GM12864 (cell line): ENCODE data around the gene DOK6.

ENCODE experiments used
- DNase-seq: peaks from one replicate; pipeline ENCODE4 v3.0.0-alpha.2; 2011; ENCODE audit warnings: low read depth
- H3K4me3 ChIP-seq: 2 replicates; pipeline ENCODE4 v1.5.1; 2011; ENCODE audit warnings: mild to moderate bottlenecking, low read depth, low read length, control low read depth
- TF ChIP-seq, protein P1 (sequence below): IDR thresholded peaks from 2 replicates; pipeline ENCODE4 v1.5.1; 2011; ENCODE audit warnings: low read depth, mild to moderate bottlenecking, moderate library complexity, low read length, control low read depth, inconsistent platforms; ENCODE audit errors: missing control alignments

DOK6 gene

DNA sequence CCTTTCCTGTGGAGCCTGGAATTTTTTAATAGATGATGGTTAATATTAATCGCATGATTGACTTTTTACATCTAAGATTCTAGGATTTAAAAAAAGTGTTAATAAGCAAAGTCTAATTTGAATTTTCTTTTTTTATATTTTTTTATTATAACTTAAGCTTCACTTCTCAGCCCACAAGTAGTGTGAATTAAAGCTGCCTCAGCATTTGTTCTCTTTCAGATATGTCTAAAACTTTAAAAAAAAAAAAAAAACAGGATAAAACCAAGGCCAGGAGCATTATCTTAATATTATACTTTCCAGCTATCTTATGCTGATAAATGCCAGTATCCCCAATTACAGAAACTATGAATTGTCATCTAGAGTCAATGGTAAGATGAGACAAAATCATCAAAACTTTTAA is 437.3 kb downstream of the DOK6 start:
- DNase-seq: no peak
- TF ChIP-seq, protein P1, sequence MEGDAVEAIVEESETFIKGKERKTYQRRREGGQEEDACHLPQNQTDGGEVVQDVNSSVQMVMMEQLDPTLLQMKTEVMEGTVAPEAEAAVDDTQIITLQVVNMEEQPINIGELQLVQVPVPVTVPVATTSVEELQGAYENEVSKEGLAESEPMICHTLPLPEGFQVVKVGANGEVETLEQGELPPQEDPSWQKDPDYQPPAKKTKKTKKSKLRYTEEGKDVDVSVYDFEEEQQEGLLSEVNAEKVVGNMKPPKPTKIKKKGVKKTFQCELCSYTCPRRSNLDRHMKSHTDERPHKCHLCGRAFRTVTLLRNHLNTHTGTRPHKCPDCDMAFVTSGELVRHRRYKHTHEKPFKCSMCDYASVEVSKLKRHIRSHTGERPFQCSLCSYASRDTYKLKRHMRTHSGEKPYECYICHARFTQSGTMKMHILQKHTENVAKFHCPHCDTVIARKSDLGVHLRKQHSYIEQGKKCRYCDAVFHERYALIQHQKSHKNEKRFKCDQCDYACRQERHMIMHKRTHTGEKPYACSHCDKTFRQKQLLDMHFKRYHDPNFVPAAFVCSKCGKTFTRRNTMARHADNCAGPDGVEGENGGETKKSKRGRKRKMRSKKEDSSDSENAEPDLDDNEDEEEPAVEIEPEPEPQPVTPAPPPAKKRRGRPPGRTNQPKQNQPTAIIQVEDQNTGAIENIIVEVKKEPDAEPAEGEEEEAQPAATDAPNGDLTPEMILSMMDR: no peak
- no peak overlapping the region for H3K4me3 ChIP-seq

DNA sequence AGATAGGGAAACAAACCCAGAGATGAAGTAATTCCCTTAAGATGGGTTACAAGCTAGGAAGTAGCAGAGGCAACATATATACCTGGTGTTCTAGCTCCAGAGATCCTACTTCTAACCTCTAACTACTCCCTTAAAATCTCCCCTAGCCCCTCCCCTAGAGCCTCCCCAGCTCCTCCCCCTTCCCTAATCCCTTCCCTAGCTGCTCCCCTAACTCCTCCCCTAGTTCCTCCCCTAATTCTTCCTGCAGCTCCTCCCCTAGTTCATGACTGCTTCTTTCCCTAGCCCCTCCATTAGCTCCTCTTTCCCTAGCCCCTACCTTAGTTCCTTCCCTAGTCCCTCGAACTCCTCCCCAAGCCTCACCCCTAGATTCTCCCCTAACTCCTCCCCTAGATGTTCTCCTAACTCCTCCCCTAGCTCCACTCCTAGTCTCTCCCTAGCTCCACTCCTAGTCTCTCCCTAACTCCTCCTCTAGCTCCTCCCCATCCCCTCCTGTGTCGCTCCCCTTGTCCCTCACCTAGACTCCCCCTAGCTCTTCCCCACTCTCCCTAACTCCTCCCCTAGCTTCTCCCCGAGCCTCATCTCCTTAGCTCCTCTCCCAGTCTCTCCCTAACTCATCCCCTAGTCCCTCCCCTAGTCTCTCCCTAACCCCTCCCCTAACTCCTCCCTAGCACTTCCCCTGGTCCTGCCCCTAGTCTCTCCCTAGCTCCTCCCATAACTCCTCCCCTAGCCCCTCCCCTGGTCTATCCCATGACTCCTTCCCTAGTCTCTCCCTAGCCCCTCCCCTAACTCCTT is 438.1 kb downstream of the DOK6 start:
- no peak overlapping the region for H3K4me3 ChIP-seq
- TF ChIP-seq, protein P1: no peak
- peak; percentile 19 for DNase-seq

DNA sequence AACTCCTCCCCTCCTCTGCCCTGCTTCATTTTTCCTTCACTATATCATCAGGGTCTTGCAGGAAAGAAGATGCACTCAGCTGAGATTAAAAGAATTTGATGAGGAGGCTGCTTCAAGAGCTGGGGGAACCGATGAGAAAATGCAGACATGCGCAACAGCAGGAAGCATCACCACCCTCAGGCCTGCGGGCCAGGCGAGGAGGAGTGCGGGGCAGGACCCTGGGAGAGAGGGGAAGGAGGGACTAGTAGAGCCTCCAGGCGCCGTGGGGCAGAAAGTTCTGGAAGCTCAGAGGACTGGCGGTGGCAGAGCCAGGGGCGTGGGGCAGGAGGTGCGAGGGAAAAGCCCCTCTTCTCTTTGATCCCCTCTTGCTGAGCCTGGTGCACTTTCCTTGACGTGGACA is 438.8 kb downstream of the DOK6 start:
- no peak overlapping the region for H3K4me3 ChIP-seq
- no peak for DNase-seq
- TF ChIP-seq, protein P1: no peak

DNA sequence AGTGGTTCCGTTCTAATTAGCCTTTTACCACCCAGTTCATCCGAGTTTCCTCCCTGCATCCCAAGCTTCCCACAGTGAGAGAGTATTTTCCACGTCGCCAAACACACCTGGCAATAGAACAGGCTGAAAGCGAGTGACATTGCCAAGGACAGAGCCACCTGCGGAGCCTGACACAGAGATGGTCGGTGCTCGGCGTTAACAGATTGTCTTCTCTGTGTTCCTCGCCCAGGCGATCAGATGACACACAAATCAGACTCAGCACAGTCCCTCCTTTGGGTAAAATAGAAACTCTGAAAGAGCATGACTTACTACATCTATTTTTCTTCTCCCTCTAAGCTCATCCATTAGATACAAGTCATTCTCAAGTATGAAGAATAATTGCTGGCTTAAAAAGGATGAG is 439.3 kb downstream of the DOK6 start:
- TF ChIP-seq, protein P1: no peak
- DNase-seq: no peak
- no peak overlapping the region for H3K4me3 ChIP-seq

DNA sequence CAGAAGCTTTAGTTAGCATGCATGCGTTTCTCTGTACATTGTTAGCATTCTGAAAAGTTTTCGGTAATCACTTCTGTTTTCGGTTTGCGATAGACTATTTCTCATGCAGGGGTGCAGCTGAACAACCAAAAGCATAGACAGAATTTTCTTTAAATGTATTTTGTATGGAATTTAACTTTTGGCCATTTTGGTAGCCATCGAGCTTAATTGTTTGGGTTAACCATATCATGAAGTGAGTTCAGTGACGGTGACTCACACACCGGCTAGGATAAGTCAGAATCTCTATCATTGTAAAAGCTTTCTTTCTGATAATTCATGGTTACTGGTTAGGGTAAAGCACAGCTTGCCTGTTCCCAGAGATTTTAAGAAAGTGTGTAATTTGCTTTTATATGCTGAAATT is 439.8 kb downstream of the DOK6 start:
- no peak for DNase-seq

DNA sequence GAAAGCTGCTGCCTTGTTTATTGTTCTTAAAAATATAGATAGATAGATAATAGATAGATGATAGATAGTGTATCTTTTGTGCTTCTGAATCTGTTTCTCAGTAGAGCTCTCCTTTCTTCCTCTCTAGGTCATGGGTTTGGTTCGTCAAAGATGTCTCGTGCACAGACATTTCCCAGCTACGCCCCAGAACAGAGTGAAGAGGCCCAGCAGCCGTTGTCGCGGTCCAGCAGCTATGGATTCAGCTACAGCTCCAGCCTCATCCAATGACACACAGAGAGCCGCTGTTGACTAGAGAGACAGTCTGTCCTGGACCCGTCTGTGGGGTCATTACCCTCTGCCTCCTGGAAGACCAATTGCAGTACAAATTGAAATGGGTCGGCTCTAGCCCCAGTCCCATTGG is 440.4 kb downstream of the DOK6 start:
- no peak overlapping the region for H3K4me3 ChIP-seq
- TF ChIP-seq, protein P1: no peak
- no peak for DNase-seq

More for the DNA sequence above, 439.8 kb downstream of the DOK6 start:
- TF ChIP-seq, protein P1: no peak
- no peak overlapping the region for H3K4me3 ChIP-seq

DNA sequence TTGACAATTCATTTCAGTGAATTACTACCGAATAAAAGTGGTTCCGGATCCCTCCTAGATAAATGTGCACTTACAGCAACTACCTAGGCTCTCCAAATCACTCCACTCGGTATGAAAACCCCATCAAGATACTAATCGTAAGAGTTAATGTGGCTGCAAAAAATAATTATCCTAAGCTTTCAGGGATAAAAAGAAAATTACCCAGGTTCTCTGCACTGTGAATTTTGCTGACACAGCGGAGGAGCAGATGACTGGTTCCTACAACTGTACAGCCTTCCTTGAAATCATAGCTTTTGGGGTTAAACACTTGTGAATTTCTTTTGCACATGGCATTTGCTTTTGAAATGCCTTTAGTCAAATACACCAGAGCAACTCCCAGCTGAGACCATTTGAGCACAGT is 442.3 kb downstream of the DOK6 start:
- TF ChIP-seq, protein P1: no peak
- DNase-seq: no peak
- H3K4me3 ChIP-seq: no peak overlapping the region
